Activated CD8-positive, alpha-beta memory T cell treated with anti-CD3 and anti-CD28 coated beads, Interleukin-2, amount 50 U/mL, for 1 hour (primary cell): ENCODE data around the gene TMEM74B.
A peak's percentile ranks its signal among the peaks of the same experiment; 100 is the strongest.
"Not testable (repeated sequence)": the region's sequence is repeated elsewhere in the genome, so short reads cannot be mapped to it uniquely, and the experiment has no call there.

Experiments used
- DNase-seq: peaks from one replicate; pipeline ENCODE4 v3.0.0-alpha.2; 2020; ENCODE audit errors: extremely low read depth

The TMEM74B gene

GRCh38 chr20:1184638-1185315 is at the start of gene TMEM74B:
TSS of gene TMEM74B (minus strand) at chr20:1184981. CDS start at chr20:1183801, 1,180 bp downstream.
- DNase-seq: no peak

- no peak for DNase-seq
These were observed 47.7 kb upstream of the TMEM74B start for GRCh38 chr20:1232286-1233111.

- no peak for DNase-seq
These were observed 44.8 kb upstream of the TMEM74B start for GRCh38 chr20:1229541-1229940.

DNA sequence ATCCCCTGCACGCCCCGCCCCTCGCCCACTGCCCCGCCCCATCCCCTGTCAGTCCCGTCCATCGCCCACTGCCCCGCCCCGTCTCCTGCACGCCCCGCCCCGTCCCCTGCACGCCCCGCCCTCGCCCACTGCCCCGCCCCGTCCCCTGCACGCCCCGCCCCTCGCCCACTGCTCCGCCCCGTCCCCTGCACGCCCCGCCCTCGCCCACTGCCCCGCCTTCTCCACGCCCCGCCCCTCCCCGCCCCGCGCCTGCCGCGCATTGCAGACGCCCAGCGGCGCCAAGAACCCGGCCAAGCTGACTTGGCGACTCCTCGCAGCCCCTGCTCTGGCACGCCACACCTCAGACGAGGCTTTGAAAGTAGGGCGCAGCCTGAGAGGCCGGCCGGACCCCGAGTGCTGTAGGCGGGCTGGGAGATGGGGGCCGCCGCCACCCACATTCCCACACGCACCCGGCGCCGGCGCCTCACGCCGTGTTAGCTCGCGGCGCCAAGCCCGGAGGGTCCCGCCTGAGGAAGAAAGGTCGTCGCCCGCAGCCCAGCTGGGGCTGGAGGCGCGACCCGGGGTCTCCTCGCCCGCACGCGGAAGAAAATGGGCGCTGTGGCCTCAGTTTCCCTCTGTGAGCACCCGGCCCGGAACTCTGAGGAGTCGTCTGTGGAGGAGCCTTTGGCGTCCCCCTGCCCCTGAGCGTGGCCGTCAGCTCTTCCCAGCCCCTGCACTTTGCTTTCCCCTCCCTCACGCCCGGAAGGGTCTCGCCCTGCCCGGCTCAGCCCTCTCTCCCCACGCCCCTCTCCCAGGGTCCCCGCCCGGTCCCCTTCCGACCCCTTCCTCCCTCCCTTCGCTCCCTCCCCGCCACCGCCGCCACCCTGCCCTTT is 41.2 kb upstream of the TMEM74B start, which contains the start of gene RAD21L1:
Gene RAD21L1 (plus strand): TSS at position 262 of the 872 bp plus-strand sequence. CDS start 2,410 bp downstream, outside the sequence.
- DNase-seq: peak; percentile 59

GRCh38 chr20:1225263-1225782 is 40.5 kb upstream of the TMEM74B start:
- no peak for DNase-seq

DNA sequence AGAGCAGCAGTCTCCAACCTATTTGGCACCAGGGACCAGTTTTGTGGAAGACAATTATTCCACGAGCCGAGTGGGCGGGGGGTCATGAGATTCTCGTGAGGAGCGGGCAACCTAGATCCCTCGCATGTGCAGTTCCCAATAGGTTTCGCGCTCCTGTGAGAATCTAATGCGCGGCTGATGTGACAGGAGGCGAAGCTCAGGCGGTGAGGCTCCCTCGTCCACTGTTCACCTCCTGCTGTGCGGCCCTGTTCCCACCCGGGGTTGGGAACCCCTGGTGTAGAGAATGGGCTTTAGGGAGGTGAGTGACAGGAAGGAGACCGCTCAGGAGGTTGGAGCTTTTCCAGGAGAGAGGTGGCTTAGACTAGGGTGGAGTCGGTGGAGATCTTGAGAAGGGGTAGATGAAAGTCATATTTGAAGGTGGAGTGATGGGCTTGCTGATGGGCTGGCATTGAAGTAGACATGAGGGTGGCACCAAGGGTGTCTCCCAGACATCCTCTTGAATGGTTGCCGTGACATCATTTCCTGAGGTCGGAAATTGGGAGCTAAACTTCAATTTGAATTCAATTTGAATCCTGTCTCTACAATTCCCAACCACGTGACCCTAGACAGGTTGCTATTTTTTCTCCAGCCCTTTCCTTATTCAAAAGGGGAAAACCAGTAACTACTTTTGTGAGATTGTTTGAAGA is 39.6 kb upstream of the TMEM74B start:
- no peak for DNase-seq

DNA sequence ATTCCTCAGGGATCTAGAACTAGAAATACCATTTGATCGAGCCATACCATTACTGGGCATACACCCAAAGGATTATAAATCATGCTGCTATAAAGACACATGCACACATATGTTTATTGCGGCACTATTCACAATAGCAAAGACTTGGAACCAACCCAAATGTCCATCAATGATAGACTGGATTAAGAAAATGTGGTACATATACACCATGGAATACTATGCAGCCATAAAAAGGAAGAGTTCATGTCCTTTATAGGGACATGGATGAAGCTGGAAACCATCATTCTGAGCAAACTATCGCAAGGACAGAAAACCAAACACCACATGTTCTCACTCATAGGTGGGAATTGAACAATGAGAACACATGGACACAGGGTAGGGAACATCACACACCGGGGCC is 38.0 kb upstream of the TMEM74B start:
- not testable (repeated sequence) for DNase-seq

GRCh38 chr20:1216527-1217427 is 32.0 kb upstream of the TMEM74B start:
- not testable (repeated sequence) for DNase-seq

GRCh38 chr20:1215386-1216170 is 30.8 kb upstream of the TMEM74B start:
- DNase-seq: no peak

DNA sequence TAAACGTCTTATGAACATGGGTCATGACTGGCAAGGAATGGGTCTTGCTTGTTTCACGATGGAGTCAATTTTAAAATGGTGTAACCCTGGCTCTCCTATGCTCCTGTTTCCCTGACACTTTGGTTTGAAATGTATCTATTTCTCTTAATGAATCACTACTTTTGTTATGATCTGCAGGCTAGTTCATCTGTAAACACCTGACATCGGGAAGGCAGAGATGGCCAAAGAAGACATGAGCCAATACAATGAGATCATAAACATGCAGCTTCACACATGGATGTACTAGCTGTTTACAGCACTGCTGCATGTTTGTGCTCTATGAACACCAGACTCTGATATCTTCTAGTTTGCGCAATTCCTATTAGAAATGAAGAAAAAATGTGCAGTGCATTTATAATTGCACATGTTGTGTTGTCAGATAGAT is 30.1 kb upstream of the TMEM74B start:
- DNase-seq: no peak

GRCh38 chr20:1212607-1213396 is 28.0 kb upstream of the TMEM74B start:
- peak; percentile 40 for DNase-seq

- DNase-seq: no peak
These were observed 27.2 kb upstream of the TMEM74B start for GRCh38 chr20:1212023-1212422.

GRCh38 chr20:1210501-1210900 is 25.7 kb upstream of the TMEM74B start:
- no peak for DNase-seq

DNA sequence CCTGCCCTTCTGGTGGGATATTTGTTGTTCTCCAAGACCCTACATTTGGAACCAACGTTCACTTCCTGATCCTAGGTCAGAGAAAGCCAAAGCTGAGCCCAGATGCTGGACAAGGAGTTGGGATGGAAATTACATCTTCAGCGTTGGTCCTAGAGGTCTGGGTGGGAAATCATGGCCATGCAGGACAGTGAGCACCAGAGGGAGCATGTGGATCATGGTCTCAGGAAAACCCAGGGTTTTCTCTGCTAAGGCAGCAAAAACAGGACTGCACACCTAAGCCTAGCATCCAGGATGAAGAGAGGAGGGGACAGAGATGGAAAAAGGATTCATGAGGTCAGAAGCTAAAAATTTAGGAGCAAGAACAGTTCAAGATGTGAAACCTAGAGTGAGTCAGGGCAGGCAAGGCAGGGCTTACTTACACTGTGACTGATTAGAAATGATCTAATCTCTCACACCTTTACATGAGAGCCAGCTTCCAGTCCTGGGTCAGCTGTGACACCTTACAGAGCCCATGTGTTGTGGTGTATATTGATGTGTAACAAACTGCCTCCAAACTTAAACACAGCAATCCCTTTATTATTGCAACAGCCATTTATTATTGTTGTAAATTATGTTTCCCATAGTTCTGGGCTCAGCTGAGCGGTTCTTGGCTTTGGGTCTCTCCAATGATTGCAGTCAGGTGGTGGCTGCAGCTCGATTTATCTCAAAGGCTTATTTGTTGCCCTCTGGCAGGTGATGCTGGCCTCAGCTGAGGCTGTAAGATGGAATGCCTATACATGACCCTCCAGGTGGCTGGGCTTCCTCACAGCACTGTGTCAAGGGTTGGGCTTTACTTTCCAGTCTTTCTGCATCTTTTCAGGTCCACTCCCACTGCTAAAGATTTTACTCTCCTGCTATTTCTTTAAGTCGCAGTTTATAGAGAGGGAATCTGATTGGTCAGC is 24.9 kb upstream of the TMEM74B start:
- DNase-seq: no peak

- no peak for DNase-seq
These were observed 22.6 kb upstream of the TMEM74B start for GRCh38 chr20:1207293-1207878.

DNA sequence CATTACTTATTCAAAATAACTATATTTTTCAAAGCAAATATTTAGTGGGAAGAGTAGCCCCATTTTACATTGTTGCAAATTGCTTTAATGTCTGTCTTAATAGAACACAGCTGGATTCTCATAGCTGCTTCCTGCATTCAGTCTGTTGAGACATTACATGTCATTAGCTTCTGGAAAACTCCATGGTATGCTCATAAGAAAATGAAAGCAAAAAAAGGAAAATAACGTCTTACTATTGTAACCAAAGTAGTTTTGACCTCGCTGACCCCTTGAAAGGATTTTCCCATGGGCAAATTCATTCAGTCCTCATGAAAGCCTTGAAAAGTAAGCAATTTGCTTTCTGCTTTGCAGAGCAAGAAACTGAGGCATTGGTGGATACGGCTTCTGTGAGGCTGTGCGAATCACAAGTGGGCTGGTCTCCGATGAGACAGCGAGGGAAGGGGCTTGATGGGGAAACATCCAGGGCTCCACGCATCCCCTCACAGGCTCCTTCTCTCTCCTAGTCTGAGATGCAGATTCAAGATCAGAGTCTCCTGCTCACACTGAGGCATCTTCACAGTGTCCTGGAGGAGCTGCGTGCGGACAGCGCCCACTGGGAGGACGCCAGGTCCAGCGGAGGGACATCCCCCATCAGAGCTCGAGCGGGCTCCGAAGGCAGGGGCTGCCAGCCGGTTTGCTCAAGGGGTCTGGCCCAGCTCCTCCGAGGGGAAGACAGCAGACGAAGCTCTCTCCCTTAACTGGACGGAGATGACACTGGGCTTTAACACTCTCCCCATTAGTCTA is 21.8 kb upstream of the TMEM74B start:
- no peak for DNase-seq
